BLaER1 treated with 17β-estradiol and CSF1 and Interleukin-3, amounts not matched to agents 10 nM and 100 nM (cell line): ENCODE data around the gene SCYGR3.

Source experiments
- H3K27ac ChIP-seq, 11 experiments: shearing (Covaris generic); formaldehyde crosslinking; 2 replicates each; pipeline ENCODE4 v1.8.1; 2022
- H3K27me3 ChIP-seq, 11 experiments: shearing (Covaris generic); formaldehyde crosslinking; 2 replicates each; pipeline ENCODE4 v1.8.1; 2022
- H3K36me3 ChIP-seq, 11 experiments: shearing (Covaris generic); formaldehyde crosslinking; 2 replicates each; pipeline ENCODE4 v1.8.1; 2022
- H3K4me1 ChIP-seq, 10 experiments: shearing (Covaris generic); formaldehyde crosslinking; 2 replicates each; pipeline ENCODE4 v1.8.1; 2022
- H3K4me2 ChIP-seq, 11 experiments: shearing (Covaris generic); formaldehyde crosslinking; 2 replicates each; pipeline ENCODE4 v1.8.1; 2022
- H3K4me3 ChIP-seq, 10 experiments: shearing (Covaris generic); formaldehyde crosslinking; 2 replicates each; pipeline ENCODE4 v1.8.1; 2022
- H3K9ac ChIP-seq, 11 experiments: shearing (Covaris generic); formaldehyde crosslinking; 2 replicates each; pipeline ENCODE4 v1.8.1; 2022
- H3K9me3 ChIP-seq, 11 experiments: shearing (Covaris generic); formaldehyde crosslinking; replicated peaks in 1 of 11; 2 replicates each; pipeline ENCODE4 v1.8.1; 2022
- H4K20me1 ChIP-seq, 11 experiments: shearing (Covaris generic); formaldehyde crosslinking; 2 replicates each; pipeline ENCODE4 v1.8.1; 2022
- Cebpa-rat ChIP-seq, 11 experiments: shearing (Covaris generic); IDR thresholded peaks; 2 replicates each; pipeline ENCODE4 v1.8.1; 2022

Gene SCYGR3

GRCh38 chr2:227616631-227617030 is 2.0 kb upstream of the SCYGR3 start:
- Histone ChIP-seq H3K27me3 (no peaks in the 10 kb centered on the region), H3K36me3 (no peaks in the 10 kb centered on the region), H3K9me3 (peaks cover 0 to 1% (median 0%) of the 10 kb centered on the region in 11 experiments; a peak in 2 of 22 replicates), H3K27ac (no peak overlapping the region), H3K4me2 (no peak overlapping the region), H3K4me1 (peaks cover 16 to 29% (median 25%) of the 10 kb centered on the region in 10 experiments; a peak in 19 of 20 replicates), H3K9ac (no peak overlapping the region), H4K20me1 (no peaks in the 10 kb centered on the region; a peak in 1 of 22 replicates), H3K4me3 (no peak overlapping the region)
- no peak for TF ChIP-seq Cebpa-rat (IDR thresholded peaks at IDR 0.05)

GRCh38 chr2:227615906-227616305 is 1.3 kb upstream of the SCYGR3 start:
- H3K4me2 ChIP-seq = no peak overlapping the region
- no peaks in the 10 kb centered on the region for H3K36me3 ChIP-seq
- no peaks in the 10 kb centered on the region; a peak in 1 of 22 replicates for H4K20me1 ChIP-seq
- H3K27me3 ChIP-seq = no peaks in the 10 kb centered on the region
- no peak for TF ChIP-seq Cebpa-rat (IDR thresholded peaks at IDR 0.05)
- H3K27ac ChIP-seq = no peak overlapping the region
- peaks cover 16 to 29% (median 25%) of the 10 kb centered on the region in 10 experiments; a peak in 19 of 20 replicates for H3K4me1 ChIP-seq
- H3K4me3 ChIP-seq = no peak overlapping the region
- H3K9ac ChIP-seq = no peak overlapping the region
- no peaks in the 10 kb centered on the region for H3K9me3 ChIP-seq

- no peaks in the 10 kb centered on the region for H3K36me3 ChIP-seq
- H3K27me3 ChIP-seq = no peaks in the 10 kb centered on the region
- peaks cover 16 to 29% (median 25%) of the 10 kb centered on the region in 10 experiments; a peak in 19 of 20 replicates for H3K4me1 ChIP-seq
- no peak for TF ChIP-seq Cebpa-rat (IDR thresholded peaks at IDR 0.05)
- no peaks in the 10 kb centered on the region for H3K9me3 ChIP-seq
- H3K4me2 ChIP-seq = no peak overlapping the region
- H4K20me1 ChIP-seq = no peaks in the 10 kb centered on the region; a peak in 1 of 22 replicates
- H3K4me3 ChIP-seq = no peak overlapping the region
- H3K27ac ChIP-seq = no peak overlapping the region
- no peak overlapping the region for H3K9ac ChIP-seq
These were observed 541 bp upstream of the SCYGR3 start for GRCh38 chr2:227615181-227615580.

GRCh38 chr2:227614246-227614645 is 394 bp downstream of the SCYGR3 start:
- TF ChIP-seq Cebpa-rat (IDR thresholded peaks at IDR 0.05) = no peak
- no peak overlapping the region for H3K4me2 ChIP-seq
- no peaks in the 10 kb centered on the region for H3K27me3 ChIP-seq
- H3K9ac ChIP-seq = no peak overlapping the region
- H4K20me1 ChIP-seq = no peaks in the 10 kb centered on the region; a peak in 1 of 22 replicates
- peaks cover 7 to 21% (median 17%) of the 10 kb centered on the region in 10 experiments; a peak in 19 of 20 replicates for H3K4me1 ChIP-seq
- H3K36me3 ChIP-seq = no peaks in the 10 kb centered on the region
- H3K4me3 ChIP-seq = no peak overlapping the region
- no peak overlapping the region for H3K27ac ChIP-seq
- no peaks in the 10 kb centered on the region for H3K9me3 ChIP-seq

- H3K9me3 ChIP-seq = no peaks in the 10 kb centered on the region
- peaks cover 7 to 20% (median 15%) of the 10 kb centered on the region in 10 experiments; a peak in 19 of 20 replicates for H3K4me1 ChIP-seq
- no peak overlapping the region for H3K4me2 ChIP-seq
- no peaks in the 10 kb centered on the region for H3K36me3 ChIP-seq
- H3K27ac ChIP-seq = no peak overlapping the region
- H4K20me1 ChIP-seq = peaks cover 0 to 5% (median 0%) of the 10 kb centered on the region in 11 experiments; a peak in 1 of 22 replicates
- no peak overlapping the region for H3K4me3 ChIP-seq
- 0 out of 22 replicates have a peak, but pooled peaks cover 0 to 3% (median 0%) of the 10 kb centered on the region in 11 experiments for H3K27me3 ChIP-seq
- no peak overlapping the region for H3K9ac ChIP-seq
- no peak for TF ChIP-seq Cebpa-rat (IDR thresholded peaks at IDR 0.05)
These were observed 1.4 kb downstream of the SCYGR3 start for GRCh38 chr2:227613272-227613660.

GRCh38 chr2:227612546-227613271 is 1.9 kb downstream of the SCYGR3 start:
- Histone ChIP-seq H3K36me3 (no peaks in the 10 kb centered on the region), H3K9me3 (no peaks in the 10 kb centered on the region), H3K4me3 (no peak overlapping the region), H3K4me2 (no peak overlapping the region), H3K4me1 (peaks cover 9 to 20% (median 15%) of the 10 kb centered on the region in 10 experiments; a peak in 18 of 20 replicates), H3K9ac (no peak overlapping the region), H3K27ac (no peak overlapping the region), H3K27me3 (0 out of 22 replicates have a peak, but pooled peaks cover 0 to 3% (median 0%) of the 10 kb centered on the region in 11 experiments), H4K20me1 (peaks cover 0 to 5% (median 0%) of the 10 kb centered on the region in 11 experiments; a peak in 1 of 22 replicates)
- no peak for TF ChIP-seq Cebpa-rat (IDR thresholded peaks at IDR 0.05)

GRCh38 chr2:227610123-227610522 is 4.5 kb downstream of the SCYGR3 start:
- H3K4me3 ChIP-seq = no peak overlapping the region

GRCh38 chr2:227608561-227609338 is 5.9 kb downstream of the SCYGR3 start:
- Histone ChIP-seq H3K9me3 (no peaks in the 10 kb centered on the region), H3K27me3 (0 out of 22 replicates have a peak, but pooled peaks cover 0 to 3% (median 0%) of the 10 kb centered on the region in 11 experiments), H3K4me1 (peaks cover 10 to 20% (median 15%) of the 10 kb centered on the region in 10 experiments; a peak in 17 of 20 replicates), H3K4me3 (no peak overlapping the region), H3K4me2 (peak overlapping the region; percentile 24 to 87 (median 37); a peak in 19 of 22 replicates), H3K36me3 (no peaks in the 10 kb centered on the region), H3K9ac (no peak overlapping the region), H4K20me1 (peaks cover 0 to 5% (median 0%) of the 10 kb centered on the region in 11 experiments; a peak in 1 of 22 replicates), H3K27ac (no peak overlapping the region; a peak in 1 of 22 replicates)
- TF ChIP-seq Cebpa-rat (IDR thresholded peaks at IDR 0.05) = no peak

More at GRCh38 chr2:227610123-227610522, 4.5 kb downstream of the SCYGR3 start:
- TF ChIP-seq Cebpa-rat (IDR thresholded peaks at IDR 0.05) = no peak
- Histone ChIP-seq H3K27ac (no peak overlapping the region), H3K9me3 (no peaks in the 10 kb centered on the region), H4K20me1 (peaks cover 0 to 5% (median 0%) of the 10 kb centered on the region in 11 experiments; a peak in 1 of 22 replicates), H3K27me3 (0 out of 22 replicates have a peak, but pooled peaks cover 0 to 3% (median 0%) of the 10 kb centered on the region in 11 experiments), H3K36me3 (no peaks in the 10 kb centered on the region), H3K4me1 (peaks cover 10 to 20% (median 15%) of the 10 kb centered on the region in 10 experiments; a peak in 17 of 20 replicates), H3K9ac (no peak overlapping the region), H3K4me2 (no peak overlapping the region)
